Tibial nerve (tissue), 4 donors: Measurements from ENCODE around the gene SYNDIG1L. TPM values are rescaled to one million over a fixed set of nuclear protein-coding genes. Genes with fewer than 3 reads are reported as not detected.
"Not testable (repeated sequence)": the region's sequence is repeated elsewhere in the genome, so short reads cannot be mapped to it uniquely, and the experiment has no call there.

Experiments
- DNase-seq, 2 donors: peaks; one replicate each; pipeline ENCODE4 v3.0.0-alpha.2; 2019; ENCODE audit warnings: low spot score in 2 of 2
- H3K27ac ChIP-seq, 4 donors: fragments of 200-600 bp; sonication (generic) in 3 of 4; one replicate each; pipeline ENCODE4 v1.5.1; 2017 to 2019; ENCODE audit warnings: mild to moderate bottlenecking in 1 of 4
- H3K27me3 ChIP-seq, 2 donors: fragments of 200-600 bp; sonication (generic) in 1 of 2; one replicate each; pipeline versions ENCODE4 v1.5.1 to v1.6.0; 2017 to 2019
- H3K36me3 ChIP-seq, 3 donors: fragments of 200-600 bp; sonication (generic); one replicate each; pipeline ENCODE4 v1.5.1; 2018 to 2019
- H3K4me1 ChIP-seq, 4 donors: fragments of 200-600 bp; sonication (generic) in 3 of 4; one replicate each; pipeline ENCODE4 v1.5.1; 2017 to 2019
- H3K4me3 ChIP-seq, 4 donors: fragments of 200-600 bp; sonication (generic) in 3 of 4; one replicate each; pipeline ENCODE4 v1.5.1; 2017 to 2019; ENCODE audit warnings: mild to moderate bottlenecking in 1 of 4, moderate library complexity in 1 of 4
- H3K9me3 ChIP-seq, 4 donors: fragments of 200-600 bp; sonication (generic) in 3 of 4; one replicate each; pipeline ENCODE4 v1.5.1; 2017 to 2019
- CTCF ChIP-seq, 5 experiments: fragments of 200-600 bp in 3 of 5; fragments of 450-650 bp in 2 of 5; sonication (generic) in 3 of 5; IDR thresholded peaks; one replicate each; pipeline ENCODE4 v1.5.1; 2016 to 2019; ENCODE audit warnings: antibody characterized with exemption in 5 of 5, mild to moderate bottlenecking in 3 of 5, moderate library complexity in 2 of 5
- EP300 ChIP-seq, 2 donors: sonication (generic); formaldehyde crosslinking; IDR thresholded peaks; one replicate each; pipeline ENCODE4 v1.6.1; 2017; ENCODE audit warnings: antibody characterized with exemption in 2 of 2, mild to moderate bottlenecking in 1 of 2
- POLR2A ChIP-seq, 2 donors: fragments of 450-650 bp; IDR thresholded peaks; one replicate each; pipeline ENCODE4 v1.6.1; 2017; ENCODE audit warnings: antibody characterized with exemption in 2 of 2, mild to moderate bottlenecking in 2 of 2, moderate library complexity in 2 of 2
- WGBS, 2 donors: methylation state at CpG; one replicate each; pipeline ENCODE4 v1.1.5; 2018; 5-methylcytosine and 5-hydroxymethylcytosine counted together
- total RNA-seq, 4 donors: library from RNA; depleted of rRNA; stranded (reverse); fragments of >200 nt; gene quantifications; one replicate each; pipeline ENCODE4 v1.1.0, GENCODE V29; 2016

The SYNDIG1L gene
- total RNA-seq, 4 donors from 2014 or later = not detected

DNA sequence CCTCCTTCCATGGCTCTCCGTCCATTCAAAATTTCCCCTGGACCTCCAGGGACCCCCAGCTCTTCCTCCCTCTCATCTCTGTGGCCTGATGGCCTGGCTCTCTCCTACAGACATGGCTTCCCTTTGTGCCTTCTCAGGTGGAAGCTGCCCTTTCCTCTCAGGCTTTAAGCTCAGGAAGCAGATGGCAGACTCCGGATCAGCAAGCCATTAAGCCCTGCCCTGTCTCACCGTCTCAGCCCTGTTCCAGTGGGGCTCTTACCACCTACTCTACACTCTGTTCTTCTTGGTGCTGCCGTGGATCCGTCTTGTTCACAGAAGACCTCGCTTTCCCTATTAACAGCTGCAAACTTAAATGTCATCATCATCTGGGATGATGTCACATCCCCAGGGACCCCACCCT lies 34.0 kb upstream of the SYNDIG1L start:
- WGBS, 2 donors = 67 to 78% methylated on average over 6 of the region's 6 CpGs
- Histone ChIP-seq H3K27ac (no peak overlapping the region), H3K4me3 (no peak overlapping the region), H3K36me3 (no peaks in the 10 kb centered on the region), H3K9me3 (no peaks in the 10 kb centered on the region), H3K4me1 (no peaks in the 10 kb centered on the region), H3K27me3 (no peaks in the 10 kb centered on the region)
- no peak for DNase-seq
- TF ChIP-seq POLR2A (IDR thresholded peaks at IDR 0.05) = no peak
- TF ChIP-seq EP300 (IDR thresholded peaks at IDR 0.05) = no peak
- no peak for TF ChIP-seq CTCF (IDR thresholded peaks at IDR 0.05)

GRCh38 chr14:74459289-74459946 lies 33.4 kb upstream of the SYNDIG1L start:
- peak in 1 of 2 donors; percentile 25 for DNase-seq
- H3K4me1 ChIP-seq = no peaks in the 10 kb centered on the region
- H3K27me3 ChIP-seq = no peaks in the 10 kb centered on the region
- 62 to 73% methylated on average over 9 to 10 of the region's 10 CpGs for WGBS, 2 donors
- H3K27ac ChIP-seq = no peak overlapping the region
- TF ChIP-seq POLR2A (IDR thresholded peaks at IDR 0.05) (no peak), CTCF (IDR thresholded peaks at IDR 0.05) (peak in 4 of 5 experiments; percentile 30 to 40 (median 32))
- no peaks in the 10 kb centered on the region for H3K9me3 ChIP-seq
- H3K36me3 ChIP-seq = no peaks in the 10 kb centered on the region
- no peak overlapping the region for H3K4me3 ChIP-seq

- H3K27me3 ChIP-seq = no peaks in the 10 kb centered on the region
- no peak overlapping the region for H3K27ac ChIP-seq
- TF ChIP-seq EP300 (IDR thresholded peaks at IDR 0.05) (no peak), CTCF (IDR thresholded peaks at IDR 0.05) (no peak), POLR2A (IDR thresholded peaks at IDR 0.05) (no peak)
- no peak overlapping the region for H3K4me3 ChIP-seq
- no peak for DNase-seq
- H3K9me3 ChIP-seq = no peaks in the 10 kb centered on the region
- 69 to 72% methylated on average over 4 of the region's 4 CpGs for WGBS, 2 donors
- H3K4me1 ChIP-seq = no peaks in the 10 kb centered on the region
- no peaks in the 10 kb centered on the region for H3K36me3 ChIP-seq
Observed at GRCh38 chr14:74457565-74457895, 31.5 kb upstream of the SYNDIG1L start.

DNA sequence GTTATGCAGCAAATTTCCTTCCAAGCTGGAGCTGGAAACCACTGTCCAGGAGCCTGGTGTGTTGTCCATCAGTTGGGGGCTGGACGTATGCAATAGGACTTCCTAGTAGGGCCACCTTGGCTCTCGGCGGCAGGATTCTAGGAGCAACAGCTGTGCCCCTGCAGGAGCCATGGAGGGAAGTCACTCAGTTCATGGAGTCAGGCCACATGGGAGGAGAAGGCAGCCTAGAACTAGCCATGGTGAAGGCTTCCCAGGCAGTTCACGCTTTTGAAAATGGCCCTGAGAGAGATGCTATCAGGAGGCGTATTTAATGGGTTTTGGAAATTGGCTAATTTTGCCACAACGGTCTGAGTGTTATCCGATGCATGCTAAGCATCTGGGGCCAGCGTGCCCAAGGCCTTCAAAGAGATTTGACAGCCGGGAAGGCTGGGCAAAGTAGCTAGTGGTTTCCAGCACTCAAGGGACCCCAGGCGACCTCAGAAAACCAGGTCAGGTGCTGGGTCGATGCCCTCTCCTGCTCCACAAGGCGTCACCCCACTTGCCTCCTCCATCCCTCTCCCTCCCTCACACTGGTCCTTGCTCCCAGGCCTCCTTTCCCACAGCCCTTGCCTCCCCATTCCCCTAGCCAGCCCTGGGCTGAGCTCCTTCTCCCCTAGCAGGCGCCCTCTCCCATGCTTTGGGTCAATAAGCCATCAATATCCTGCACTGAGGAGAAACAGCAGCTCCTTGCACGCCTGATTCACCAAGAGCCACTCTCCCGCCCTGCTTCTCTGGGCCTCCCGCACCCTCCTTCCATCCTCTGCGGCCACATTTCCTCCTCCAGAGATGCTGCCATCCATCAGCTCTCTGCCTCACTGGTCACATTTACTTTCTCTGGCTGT lies 30.9 kb upstream of the SYNDIG1L start:
- Histone ChIP-seq H3K36me3 (no peaks in the 10 kb centered on the region), H3K4me3 (no peak overlapping the region), H3K27me3 (no peaks in the 10 kb centered on the region), H3K27ac (no peak overlapping the region), H3K4me1 (no peaks in the 10 kb centered on the region), H3K9me3 (no peaks in the 10 kb centered on the region)
- DNase-seq = no peak
- WGBS, 2 donors = 73 to 75% methylated on average over 17 of the region's 17 CpGs
- TF ChIP-seq CTCF (IDR thresholded peaks at IDR 0.05) = no peak
- no peak for TF ChIP-seq EP300 (IDR thresholded peaks at IDR 0.05)
- TF ChIP-seq POLR2A (IDR thresholded peaks at IDR 0.05) = no peak

DNA sequence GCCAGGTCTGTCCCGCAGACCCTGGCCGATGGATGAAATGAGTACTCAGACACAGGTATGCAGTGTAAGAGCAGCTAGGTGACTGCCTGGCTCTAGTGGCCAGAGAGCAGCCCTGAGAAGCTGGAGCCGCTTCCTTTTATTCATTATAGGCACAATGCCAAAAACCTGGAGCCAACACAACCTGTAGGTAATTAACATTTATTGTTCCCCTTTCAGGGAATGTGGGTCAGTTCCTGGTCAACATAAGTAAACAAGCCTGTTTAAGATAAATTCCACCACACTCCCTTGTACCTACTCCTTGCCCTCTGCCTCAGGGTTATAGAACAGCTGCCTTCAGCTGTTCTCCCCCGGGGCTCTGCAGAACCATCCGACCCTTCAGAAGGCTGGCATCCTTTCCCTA lies 28.4 kb upstream of the SYNDIG1L start:
- H3K4me3 ChIP-seq, H3K36me3 ChIP-seq, H3K4me1 ChIP-seq, H3K9me3 ChIP-seq, H3K27me3 ChIP-seq, DNase-seq, H3K27ac ChIP-seq: not testable (repeated sequence)
- WGBS, 2 donors = 71 to 74% methylated on average over 5 of the region's 5 CpGs
